OCI-LY7 (cell line): ENCODE measurements around the gene TGFBR2.

Source experiments
- CTCF ChIP-seq: fragments of 200-600 bp; sonication (generic); conservative IDR thresholded peaks from 2 replicates; pipeline ENCODE4 v1.5.1; 2014; ENCODE audit warnings: mild to moderate bottlenecking, antibody characterized with exemption, low read length, moderate library complexity, mixed read lengths
- EZH2phosphoT487 ChIP-seq: fragments of 200-600 bp; sonication (generic); IDR thresholded peaks from 2 replicates; pipeline ENCODE4 v1.6.1; 2018; ENCODE audit warnings: low read depth, borderline replicate concordance, mild to moderate bottlenecking, mixed run types, antibody characterized with exemption, low read length, moderate library complexity, mixed read lengths

GRCh38 chr3:30654269-30654668 is 47.9 kb downstream of the TGFBR2 start:
- TF ChIP-seq EZH2phosphoT487 (no peak), CTCF (no peak)
